SKM-1 (cell line): ENCODE measurements around the gene ZSWIM8.
"Not testable (repeated sequence)": the region's sequence is repeated elsewhere in the genome, so short reads cannot be mapped to it uniquely, and the experiment has no call there.

ENCODE experiments used
- DNase-seq: peaks from one replicate; lab custom pipeline; 2025; ENCODE audit not compliant: unreplicated experiment; lab: John Stamatoyannopoulos, UW

ZSWIM8 gene

GRCh38 chr10:73813333-73813732 is 27.9 kb downstream of the ZSWIM8 start:
- DNase-seq: no peak

GRCh38 chr10:73814276-73814895 is 29.0 kb downstream of the ZSWIM8 start:
- DNase-seq: no peak

GRCh38 chr10:73814896-73815718 is 29.7 kb downstream of the ZSWIM8 start:
- DNase-seq: peak; percentile 29

DNA sequence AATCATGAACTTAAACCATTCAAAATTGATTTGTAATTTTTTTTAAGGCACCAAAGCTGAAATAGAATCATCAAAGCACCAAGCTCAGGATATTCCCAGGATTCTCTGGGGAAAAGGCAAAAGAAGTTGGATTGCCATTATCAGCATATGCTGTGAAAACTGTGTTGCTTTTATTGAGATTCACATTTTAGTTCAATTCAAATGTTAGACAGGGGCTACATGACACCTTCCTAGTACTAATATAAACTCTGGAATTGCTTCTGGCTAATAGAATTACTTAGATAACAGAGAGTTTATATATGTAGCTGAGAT is 30.3 kb downstream of the ZSWIM8 start:
- no peak for DNase-seq

DNA sequence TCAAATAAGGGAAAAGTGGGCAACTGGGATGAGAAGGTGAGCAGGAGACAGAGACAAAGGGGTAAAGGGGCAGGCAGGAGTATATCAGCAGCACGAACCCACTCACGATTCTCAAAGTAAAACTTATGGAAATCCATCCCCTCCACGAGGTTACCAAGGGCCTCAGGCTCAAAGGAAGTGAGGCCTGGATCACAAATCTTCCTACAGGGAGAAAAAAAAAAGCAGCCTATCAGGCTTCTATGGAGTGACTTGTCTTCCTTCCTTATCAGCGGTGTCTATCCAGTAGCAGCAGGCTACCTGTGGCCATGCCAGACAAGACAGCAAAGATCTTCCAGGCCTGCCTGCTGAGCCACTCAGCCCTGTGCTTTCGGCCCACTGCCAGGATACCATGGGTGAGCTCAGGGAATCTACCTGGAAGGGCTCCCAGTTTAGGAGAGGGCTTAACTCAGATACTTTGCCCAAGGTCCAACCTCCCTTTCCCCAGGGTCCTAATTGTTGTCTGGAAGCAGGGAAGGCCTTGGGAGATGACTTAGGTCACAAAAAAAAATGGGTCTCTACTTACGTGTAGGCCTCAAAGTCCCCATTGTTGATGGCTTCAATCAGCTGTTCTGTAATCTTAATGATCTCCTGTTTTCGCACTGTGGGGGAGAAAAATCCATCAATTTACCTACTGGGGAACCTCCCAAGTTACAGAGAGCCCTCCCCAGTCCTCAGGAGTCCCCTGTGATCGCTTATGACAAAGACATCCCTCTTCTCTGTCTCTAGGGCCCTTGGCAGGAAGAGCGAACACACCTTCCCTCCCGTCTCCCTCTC is 31.7 kb downstream of the ZSWIM8 start:
- DNase-seq: no peak

DNA sequence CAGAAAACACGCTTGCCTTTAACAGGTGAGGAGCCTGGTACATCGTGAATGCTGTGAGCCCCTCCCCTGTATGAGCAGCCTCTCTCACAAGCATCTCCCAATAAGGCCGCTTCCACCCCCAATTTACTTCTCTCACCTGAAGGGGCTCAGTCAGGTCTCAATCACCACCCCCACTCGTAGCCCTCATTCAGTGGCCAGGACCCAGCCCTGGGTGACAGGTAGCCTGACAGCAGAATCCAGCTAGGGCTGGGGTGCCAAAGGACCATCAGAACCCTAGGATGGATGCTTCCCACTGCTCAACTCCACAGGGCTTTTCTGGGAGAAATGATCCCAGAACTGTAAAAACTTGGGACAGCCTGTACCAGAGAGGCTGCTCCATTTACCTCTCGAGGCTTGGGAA is 32.4 kb downstream of the ZSWIM8 start:
- no peak for DNase-seq

DNA sequence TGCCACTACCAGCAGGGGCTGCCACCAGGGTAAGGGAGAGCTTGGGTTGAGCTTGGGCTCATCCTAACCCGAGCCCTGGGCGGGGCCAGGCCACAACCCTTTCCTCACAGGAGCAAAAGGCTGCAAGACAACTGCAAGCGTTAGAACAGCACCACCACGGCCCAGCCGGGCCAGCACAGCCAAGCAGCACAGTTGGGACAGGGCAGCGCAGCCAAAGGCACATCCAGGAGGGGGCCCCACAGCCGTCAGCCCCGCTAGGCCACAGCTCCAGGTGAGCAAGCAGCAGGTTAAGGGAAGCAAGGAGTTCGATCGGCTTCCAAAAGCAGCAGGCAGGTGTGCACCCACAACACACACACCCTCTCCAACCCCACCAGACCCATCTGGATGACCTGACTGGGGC is 33.0 kb downstream of the ZSWIM8 start:
- DNase-seq: no peak

DNA sequence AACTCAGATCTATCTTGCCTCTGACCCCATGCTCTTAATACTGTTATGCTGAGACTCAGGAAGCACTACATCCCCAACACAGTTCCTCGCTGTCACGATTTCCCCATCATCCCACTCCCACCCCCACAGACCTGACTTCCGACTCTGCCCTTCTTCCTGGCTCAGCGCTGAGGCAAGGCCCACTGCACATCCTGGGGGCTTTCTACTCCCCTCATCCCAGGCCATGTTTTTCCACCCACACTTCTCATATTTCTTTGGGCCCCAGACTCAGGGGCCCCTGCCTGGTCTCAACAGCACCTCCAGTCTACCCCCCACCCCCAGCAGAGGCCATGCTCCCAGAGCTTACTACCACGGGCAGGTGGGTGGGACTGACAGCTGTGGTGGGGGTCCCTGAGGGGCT is 33.7 kb downstream of the ZSWIM8 start:
- DNase-seq: no peak

- no peak for DNase-seq
These were observed 34.2 kb downstream of the ZSWIM8 start for GRCh38 chr10:73819513-73820093.

DNA sequence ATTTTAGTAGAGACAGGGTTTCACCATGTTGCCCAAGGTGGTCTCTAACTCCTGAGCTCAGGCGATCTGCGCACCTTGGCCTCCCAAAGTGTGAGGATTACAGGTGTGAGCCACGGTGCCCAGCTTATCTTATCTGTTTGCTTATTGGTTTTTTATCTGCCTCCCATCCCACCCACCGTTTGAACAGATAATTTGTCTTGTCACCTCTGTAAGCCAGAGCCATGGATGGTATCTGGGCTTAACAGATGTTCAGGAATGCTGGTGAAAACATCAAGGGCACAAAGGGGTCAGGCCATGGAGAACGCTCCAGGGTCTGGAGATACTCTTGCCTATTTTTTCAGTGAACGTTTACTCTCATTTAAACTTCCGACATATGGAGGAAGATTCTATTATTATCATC is 38.0 kb downstream of the ZSWIM8 start:
- DNase-seq: no peak

DNA sequence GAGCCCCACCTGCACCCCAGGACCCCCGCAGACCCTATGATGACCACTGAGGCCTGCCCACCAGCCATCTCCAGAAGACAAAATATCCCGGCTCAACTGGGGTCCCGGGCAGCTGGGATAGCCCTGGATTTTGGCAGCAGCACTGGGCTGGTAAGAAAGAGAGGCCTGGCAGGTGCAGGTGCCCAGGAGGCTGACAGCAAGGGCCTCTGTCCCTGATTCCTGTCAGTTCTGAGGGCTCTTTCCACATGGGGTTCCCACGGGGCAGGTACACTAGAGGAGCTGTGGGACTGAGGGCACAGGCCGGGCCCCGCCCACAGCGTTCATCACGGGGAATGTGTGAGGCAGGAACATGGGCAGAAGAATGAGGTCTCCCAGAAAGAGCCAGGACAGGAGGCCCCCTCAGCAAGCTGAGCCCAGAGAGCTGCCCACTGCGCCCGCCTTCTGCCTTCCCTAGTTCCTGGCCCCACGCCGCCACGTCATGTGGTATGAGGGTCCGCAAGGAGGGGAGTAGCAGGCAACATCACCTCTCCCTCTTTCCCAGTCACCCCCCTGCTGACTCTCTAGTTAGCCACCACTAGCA is 38.8 kb downstream of the ZSWIM8 start:
- DNase-seq: no peak

GRCh38 chr10:73827346-73828089 is 42.1 kb downstream of the ZSWIM8 start:
- DNase-seq: no peak

GRCh38 chr10:73828161-73828560 is 42.8 kb downstream of the ZSWIM8 start:
- DNase-seq: no peak

DNA sequence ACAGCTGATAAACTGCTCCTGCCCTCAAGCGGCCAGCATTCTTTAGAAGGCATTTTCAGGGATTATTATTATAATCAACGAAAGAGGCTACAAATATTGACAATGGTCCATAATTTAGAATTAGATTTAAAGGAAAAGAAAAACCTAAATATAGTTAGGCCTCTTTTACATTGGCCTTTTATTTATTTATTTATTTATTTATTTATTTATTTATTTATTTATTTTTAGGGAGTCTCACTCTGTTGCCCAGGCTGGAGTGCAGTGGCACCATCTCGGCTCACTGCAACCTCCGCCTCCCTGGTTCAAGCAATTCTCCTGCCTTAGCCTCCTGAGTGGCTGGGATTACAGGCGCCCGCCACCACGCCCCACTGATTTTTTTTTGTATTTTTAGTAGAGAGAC is 43.7 kb downstream of the ZSWIM8 start:
- not testable (repeated sequence) for DNase-seq

DNA sequence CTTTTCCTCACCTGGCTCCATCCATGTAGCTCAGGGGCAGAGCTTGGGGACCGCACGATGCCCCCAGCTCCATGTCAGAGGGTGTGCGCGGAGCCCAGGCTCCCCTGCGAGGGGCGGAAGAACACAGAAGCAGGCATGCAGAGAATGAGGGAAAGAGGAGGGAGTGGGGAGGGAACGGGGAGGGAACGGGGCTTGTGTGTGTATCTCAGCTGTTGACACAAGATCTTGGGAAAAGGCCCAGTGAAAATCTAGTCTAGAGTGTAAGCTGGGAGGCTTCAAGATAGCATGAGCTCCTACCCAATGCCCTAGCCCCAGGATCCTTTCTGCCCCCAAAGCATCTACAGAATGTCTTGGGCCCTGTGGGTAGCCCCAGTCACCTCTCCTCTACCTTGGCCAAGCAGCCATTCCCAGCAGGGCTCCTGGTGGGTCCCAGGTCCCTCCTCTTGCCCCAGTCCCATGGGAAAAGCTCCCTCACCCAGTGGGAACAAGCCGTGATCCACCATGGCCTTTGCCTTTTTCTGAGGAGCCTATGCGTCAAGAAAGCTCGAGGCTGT is 51.1 kb downstream of the ZSWIM8 start:
- no peak for DNase-seq

DNA sequence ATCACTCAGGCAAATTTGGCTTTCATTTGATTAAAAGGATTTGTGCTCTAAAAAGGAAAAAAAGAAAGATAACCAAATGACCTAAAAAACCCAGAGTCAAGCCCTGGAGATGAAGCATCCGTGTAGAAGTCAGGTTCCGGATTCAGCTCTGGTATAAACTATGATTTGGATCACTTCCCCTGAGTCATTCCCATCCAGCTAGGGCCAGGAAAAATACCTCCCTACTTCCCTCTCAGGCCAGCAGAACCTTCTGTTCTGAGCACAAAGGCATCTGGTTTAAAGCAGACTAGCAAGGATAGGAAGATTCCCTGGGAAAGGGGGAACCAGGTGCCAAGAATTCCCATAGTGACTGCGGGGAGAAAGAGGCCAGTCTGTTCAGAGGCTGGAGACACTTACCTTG is 51.7 kb downstream of the ZSWIM8 start:
- no peak for DNase-seq

GRCh38 chr10:73838008-73838567 is 52.7 kb downstream of the ZSWIM8 start:
- no peak for DNase-seq

GRCh38 chr10:73838827-73839226 is 53.4 kb downstream of the ZSWIM8 start:
- no peak for DNase-seq

- DNase-seq: no peak
These were observed 54.0 kb downstream of the ZSWIM8 start for GRCh38 chr10:73839276-73839966.

GRCh38 chr10:73840056-73840402 is 54.6 kb downstream of the ZSWIM8 start:
- no peak for DNase-seq
